H1 (cell line): Measurements from ENCODE around the gene TMEM52B. TPM values are rescaled to one million over a fixed set of nuclear protein-coding genes. Genes with fewer than 3 reads are reported as not detected.

ENCODE experiments used
- CEBPB ChIP-seq: IDR thresholded peaks from 2 replicates; pipeline ENCODE4 v1.6.1; 2012; ENCODE audit warnings: low read depth, low read length
- HDAC2 ChIP-seq, 2 experiments: fragments of 300-600 bp in 1 of 2; sonication (generic) in 1 of 2; IDR thresholded peaks; 2 replicates each; pipeline ENCODE4 v1.6.1; 2011 to 2012; ENCODE audit warnings: low read depth in 2 of 2, low read length in 2 of 2, mild to moderate bottlenecking in 2 of 2, moderate library complexity in 2 of 2, borderline replicate concordance in 1 of 2, inconsistent platforms in 1 of 2
- JUND ChIP-seq: IDR thresholded peaks from 2 replicates; pipeline ENCODE4 v1.6.1; 2011; ENCODE audit warnings: mild to moderate bottlenecking, improper control_type of control experiment, low read length
- RBBP5 ChIP-seq: IDR thresholded peaks from 2 replicates; pipeline ENCODE4 v1.7.1; 2012; ENCODE audit warnings: low read depth, mild to moderate bottlenecking, inconsistent platforms, low read length, moderate library complexity, borderline replicate concordance
- RFX5 ChIP-seq: IDR thresholded peaks from 2 replicates; pipeline ENCODE4 v1.6.1; 2011; ENCODE audit warnings: low read depth, low read length, improper control_type of control experiment, borderline replicate concordance
- SIN3A ChIP-seq, 2 experiments: IDR thresholded peaks in 1 of 2; conservative IDR thresholded peaks in 1 of 2; 2 replicates each; pipeline ENCODE4 v1.6.1; 2011 to 2012; ENCODE audit warnings: low read length in 2 of 2, improper control_type of control experiment in 1 of 2, low read depth in 1 of 2, mild to moderate bottlenecking in 1 of 2
- SP2 ChIP-seq: IDR thresholded peaks from 2 replicates; pipeline ENCODE4 v1.6.1; 2012; ENCODE audit warnings: mild to moderate bottlenecking, low read length, inconsistent platforms
- polyA plus RNA-seq, 7 experiments: library from polyadenylated mRNA; depleted of rRNA in 3 of 7; stranded (reverse) in 5 of 7; unstranded in 2 of 7; fragments of >200 nt in 5 of 7; fragments of 200-250 nt in 2 of 7; gene quantifications; 1 replicate in 5 of 7; 2 replicates in 1 of 7; 4 replicates in 1 of 7; pipeline versions ENCODE4 v1.2.1 to v1.2.3, GENCODE V29; 2011 to 2013; ENCODE audit warnings: missing spikeins in 2 of 7, mixed read lengths in 2 of 7
- total RNA-seq: library from RNA; stranded (reverse); fragmentation: NEBNext Ultra II Directional; extraction: Animal tissue kit (Norgen Biotek cat#: 25700); gene quantifications from 2 replicates; pipeline ENCODE4 v1.2.1, GENCODE V29; 2021

Gene TMEM52B
- total and polyA plus RNA-seq, 2 of the 8 experiments (the other 6 are each of a cell fraction or from before 2014, with no cell fraction given): not detected

DNA sequence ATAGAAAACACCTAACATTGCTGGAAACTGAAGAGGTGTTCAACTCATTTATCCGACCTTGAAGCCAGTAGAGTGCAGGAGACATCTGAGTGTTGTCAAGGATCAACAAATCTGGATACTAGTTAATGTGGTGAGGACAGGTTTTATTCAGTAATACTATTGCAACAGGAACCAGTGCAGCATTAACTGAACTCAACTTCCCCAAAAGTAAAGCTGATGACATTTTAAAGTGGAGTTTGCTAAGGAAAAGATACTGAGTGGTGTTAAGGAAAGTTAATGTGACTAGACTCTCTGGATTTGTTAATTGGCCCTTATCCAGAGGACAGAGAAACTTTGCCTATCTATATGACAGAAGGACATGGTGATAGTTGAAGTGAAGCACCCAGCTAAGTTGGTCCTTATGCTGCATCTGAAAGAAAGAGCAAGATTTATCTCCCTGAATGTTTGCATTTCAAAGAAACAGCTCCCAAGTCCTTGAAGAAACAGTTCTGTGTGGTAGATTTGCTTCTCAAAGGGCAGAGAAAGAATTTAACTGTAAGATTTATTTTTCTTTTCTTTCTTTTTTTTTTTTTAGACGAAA lies 47.6 kb upstream of the TMEM52B start (continued):
- TF ChIP-seq SIN3A (conservative IDR thresholded peaks at IDR 0.05 in 1 of 2, IDR thresholded peaks at IDR 0.05 in 1 of 2; ENCODE audit: low read depth in 1 of 2, low read length in 2 of 2) (no peak), JUND (no peak), HDAC2 (IDR thresholded peaks at IDR 0.05; ENCODE audit: borderline replicate concordance in 1 of 2, low read depth in 2 of 2, low read length in 2 of 2) (no peak), RBBP5 (no peak), CEBPB (no peak), SP2 (no peak), RFX5 (no peak)
